ENCODE results near the gene BANK1.

The BANK1 gene

DNA sequence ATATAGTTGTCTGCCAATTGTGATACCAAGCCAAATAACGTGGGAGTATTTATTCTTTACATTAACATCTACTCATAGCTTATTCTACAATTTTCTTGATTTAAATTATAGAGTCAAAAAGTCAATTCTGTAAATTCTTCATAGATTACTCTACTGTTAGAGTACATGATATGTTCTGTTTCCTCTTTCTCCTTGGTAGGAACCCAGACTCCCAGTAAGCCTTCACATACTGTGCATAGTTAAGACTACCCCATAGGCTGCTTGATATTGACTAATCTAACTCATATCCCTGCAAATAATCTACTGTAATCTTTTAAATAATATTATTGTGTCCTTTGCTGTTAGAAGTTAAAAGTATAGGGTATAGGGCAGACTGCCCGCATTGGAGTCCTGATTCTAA lies 35.4 kb downstream of the BANK1 start:
- TF ChIP-seq, protein P1, sequence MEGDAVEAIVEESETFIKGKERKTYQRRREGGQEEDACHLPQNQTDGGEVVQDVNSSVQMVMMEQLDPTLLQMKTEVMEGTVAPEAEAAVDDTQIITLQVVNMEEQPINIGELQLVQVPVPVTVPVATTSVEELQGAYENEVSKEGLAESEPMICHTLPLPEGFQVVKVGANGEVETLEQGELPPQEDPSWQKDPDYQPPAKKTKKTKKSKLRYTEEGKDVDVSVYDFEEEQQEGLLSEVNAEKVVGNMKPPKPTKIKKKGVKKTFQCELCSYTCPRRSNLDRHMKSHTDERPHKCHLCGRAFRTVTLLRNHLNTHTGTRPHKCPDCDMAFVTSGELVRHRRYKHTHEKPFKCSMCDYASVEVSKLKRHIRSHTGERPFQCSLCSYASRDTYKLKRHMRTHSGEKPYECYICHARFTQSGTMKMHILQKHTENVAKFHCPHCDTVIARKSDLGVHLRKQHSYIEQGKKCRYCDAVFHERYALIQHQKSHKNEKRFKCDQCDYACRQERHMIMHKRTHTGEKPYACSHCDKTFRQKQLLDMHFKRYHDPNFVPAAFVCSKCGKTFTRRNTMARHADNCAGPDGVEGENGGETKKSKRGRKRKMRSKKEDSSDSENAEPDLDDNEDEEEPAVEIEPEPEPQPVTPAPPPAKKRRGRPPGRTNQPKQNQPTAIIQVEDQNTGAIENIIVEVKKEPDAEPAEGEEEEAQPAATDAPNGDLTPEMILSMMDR (conservative IDR thresholded peaks at IDR 0.05; ENCODE audit: low read depth, low read length) = no peak
- Histone ChIP-seq H3K27me3 (ENCODE audit: insufficient read depth, low read depth) (no peaks in the 10 kb centered on the region), H3K4me2 (no peak overlapping the region), H2AFZ (ENCODE audit: low read depth) (no peak overlapping the region), H3K27ac (no peak overlapping the region), H3K9ac (no peak overlapping the region), H3K4me3 (IDR thresholded peaks at IDR 0.05; ENCODE audit: insufficient read depth, low read depth, low read length) (no peak overlapping the region), H4K20me1 (ENCODE audit: insufficient read depth) (no peaks in the 10 kb centered on the region), H3K4me1 (ENCODE audit: low read depth, poor library complexity, severe bottlenecking) (no peaks in the 10 kb centered on the region), H3K36me3 (ENCODE audit: insufficient read depth) (no peaks in the 10 kb centered on the region), H3K79me2 (ENCODE audit: insufficient read depth, low read depth) (no peaks in the 10 kb centered on the region)

DNA sequence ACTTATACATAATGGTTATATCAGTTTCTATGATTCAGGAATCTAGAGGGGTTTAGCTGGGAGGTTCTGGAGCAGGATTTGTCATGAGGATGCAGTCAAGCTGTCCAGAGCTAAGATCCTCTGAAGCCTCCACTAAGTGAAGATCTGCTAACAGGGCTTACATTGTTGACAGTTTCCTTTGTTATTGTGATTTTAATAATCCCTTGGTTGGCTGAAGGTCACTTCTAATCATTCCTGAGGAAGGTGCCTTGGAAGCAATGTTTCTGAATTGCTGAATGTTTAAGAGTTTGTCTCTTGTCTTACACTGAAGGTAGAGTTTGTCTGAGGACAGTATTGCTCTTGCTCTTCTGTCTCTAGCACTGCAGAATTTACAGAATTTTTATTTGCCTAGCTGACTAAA lies 41.3 kb downstream of the BANK1 start:
- Histone ChIP-seq H3K27ac (no peak overlapping the region), H3K4me1 (ENCODE audit: low read depth, poor library complexity, severe bottlenecking) (no peaks in the 10 kb centered on the region), H2AFZ (ENCODE audit: low read depth) (no peak overlapping the region), H3K4me2 (no peak overlapping the region), H3K79me2 (ENCODE audit: insufficient read depth, low read depth) (no peaks in the 10 kb centered on the region), H3K4me3 (IDR thresholded peaks at IDR 0.05; ENCODE audit: insufficient read depth, low read depth, low read length) (no peak overlapping the region), H3K27me3 (ENCODE audit: insufficient read depth, low read depth) (no peaks in the 10 kb centered on the region), H3K9ac (no peak overlapping the region), H3K36me3 (ENCODE audit: insufficient read depth) (no peaks in the 10 kb centered on the region), H4K20me1 (ENCODE audit: insufficient read depth) (no peaks in the 10 kb centered on the region)
- TF ChIP-seq, protein P1 (conservative IDR thresholded peaks at IDR 0.05; ENCODE audit: low read depth, low read length) = no peak

DNA sequence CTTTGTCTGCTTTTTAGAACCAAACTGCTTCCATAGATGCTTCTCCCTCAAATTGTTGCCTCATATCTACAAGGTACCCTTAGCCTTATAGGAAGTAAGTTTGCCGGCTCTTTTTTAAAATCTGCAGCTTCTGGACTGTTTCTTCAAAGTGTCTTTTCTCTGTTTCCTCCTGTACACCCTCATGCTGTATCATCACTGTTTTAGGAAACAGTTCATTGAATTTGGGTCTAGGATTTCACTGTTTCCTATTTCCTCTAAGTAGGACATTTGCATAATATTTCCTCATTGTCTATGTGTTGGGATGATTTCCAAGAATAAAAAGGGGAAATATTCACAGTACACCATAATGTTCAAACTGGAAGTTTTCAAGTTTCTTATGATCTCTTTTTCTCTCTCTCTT lies 43.0 kb downstream of the BANK1 start:
- Histone ChIP-seq H3K36me3 (ENCODE audit: insufficient read depth) (no peaks in the 10 kb centered on the region), H3K4me2 (no peak overlapping the region), H2AFZ (ENCODE audit: low read depth) (no peak overlapping the region)

DNA sequence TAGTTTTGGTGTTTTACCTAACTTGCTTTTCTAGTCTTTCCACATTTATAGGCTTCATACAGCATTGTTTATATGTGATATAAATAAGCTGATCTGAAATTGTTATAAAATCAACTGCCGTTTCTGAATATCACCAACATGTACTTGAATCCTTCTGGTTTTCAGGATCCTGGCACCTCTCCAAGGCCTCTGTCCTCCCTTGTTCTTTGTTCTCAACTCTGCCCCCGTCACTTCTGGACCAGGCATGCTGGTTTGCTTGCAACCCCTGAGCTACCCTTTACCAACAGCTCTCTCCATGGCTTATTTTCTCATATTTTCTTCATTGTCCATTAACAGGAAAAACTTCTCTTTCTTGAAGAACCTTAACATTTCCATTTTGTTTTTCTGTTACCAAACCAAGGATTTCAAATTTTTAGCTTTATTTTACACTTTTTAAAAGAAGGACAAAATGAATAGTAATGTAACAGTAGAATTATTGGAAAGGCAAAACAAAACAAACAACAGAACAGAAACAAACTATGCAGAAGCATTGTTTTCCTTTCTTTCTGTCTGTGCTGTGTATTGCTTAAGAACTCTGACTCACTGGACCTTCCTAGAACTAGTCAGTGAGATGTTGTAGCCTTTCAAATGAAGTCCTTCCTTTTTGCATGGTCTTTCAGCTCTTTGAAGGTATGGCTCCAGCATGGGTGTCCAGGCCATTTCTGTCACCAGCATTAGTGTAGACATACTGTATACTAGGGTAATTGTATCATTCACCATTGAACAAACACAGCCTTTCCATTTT lies 44.8 kb downstream of the BANK1 start:
- no peaks in the 10 kb centered on the region for H3K27me3 ChIP-seq (ENCODE audit: insufficient read depth, low read depth)
- H3K4me1 ChIP-seq (ENCODE audit: low read depth, poor library complexity, severe bottlenecking) = no peaks in the 10 kb centered on the region
- no peak overlapping the region for H3K4me3 ChIP-seq (IDR thresholded peaks at IDR 0.05; ENCODE audit: insufficient read depth, low read depth, low read length)
- H3K27ac ChIP-seq = no peak overlapping the region
- no peaks in the 10 kb centered on the region for H3K79me2 ChIP-seq (ENCODE audit: insufficient read depth, low read depth)
- TF ChIP-seq, protein P1 (conservative IDR thresholded peaks at IDR 0.05; ENCODE audit: low read depth, low read length) = no peak
- no peak overlapping the region for H3K4me2 ChIP-seq
- H3K36me3 ChIP-seq (ENCODE audit: insufficient read depth) = no peaks in the 10 kb centered on the region
- no peak overlapping the region for H2AFZ ChIP-seq (ENCODE audit: low read depth)
- H3K9ac ChIP-seq = no peak overlapping the region
- H4K20me1 ChIP-seq (ENCODE audit: insufficient read depth) = no peaks in the 10 kb centered on the region

More for the DNA sequence above, 43.0 kb downstream of the BANK1 start:
- Histone ChIP-seq H3K27me3 (ENCODE audit: insufficient read depth, low read depth) (no peaks in the 10 kb centered on the region), H3K4me1 (ENCODE audit: low read depth, poor library complexity, severe bottlenecking) (no peaks in the 10 kb centered on the region), H3K4me3 (IDR thresholded peaks at IDR 0.05; ENCODE audit: insufficient read depth, low read depth, low read length) (no peak overlapping the region), H3K27ac (no peak overlapping the region), H3K9ac (no peak overlapping the region), H3K79me2 (ENCODE audit: insufficient read depth, low read depth) (no peaks in the 10 kb centered on the region), H4K20me1 (ENCODE audit: insufficient read depth) (no peaks in the 10 kb centered on the region)
- TF ChIP-seq, protein P1 (conservative IDR thresholded peaks at IDR 0.05; ENCODE audit: low read depth, low read length) = no peak
